ENCODE data around the gene PDE11A.

Gene PDE11A

DNA sequence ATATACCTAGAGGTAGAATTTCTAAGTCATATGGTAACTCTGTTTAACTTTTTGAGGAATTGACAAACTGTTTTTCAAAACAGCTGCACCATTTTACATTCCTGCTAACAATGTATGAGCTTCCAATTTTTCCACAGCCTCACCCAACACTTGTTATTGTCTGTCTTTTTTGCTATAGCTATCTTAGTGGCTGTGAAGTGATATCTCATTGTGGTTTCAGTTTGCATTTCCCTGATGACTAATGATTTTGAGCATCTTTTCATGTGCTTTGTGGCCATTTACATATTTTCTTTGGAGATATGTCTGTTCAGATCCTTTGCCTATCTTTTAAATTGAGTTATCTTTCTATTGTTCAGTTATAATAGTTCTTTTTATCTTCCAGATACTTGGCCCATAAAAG lies 406.2 kb downstream of the PDE11A start:
- DNase-seq, result no peak
- Mint-ChIP-seq H3K27ac (no peak overlapping the region), H3K4me1 (peaks cover 56% of the 10 kb centered on the region), H3K36me3 (ENCODE audit: low read depth) (no peaks in the 10 kb centered on the region), H3K4me3 (no peak overlapping the region), H3K27me3 (ENCODE audit: low read depth, poor library complexity) (peaks cover 6% of the 10 kb centered on the region), H3K9me3 (no peaks in the 10 kb centered on the region)
- TF ChIP-seq, protein P1, sequence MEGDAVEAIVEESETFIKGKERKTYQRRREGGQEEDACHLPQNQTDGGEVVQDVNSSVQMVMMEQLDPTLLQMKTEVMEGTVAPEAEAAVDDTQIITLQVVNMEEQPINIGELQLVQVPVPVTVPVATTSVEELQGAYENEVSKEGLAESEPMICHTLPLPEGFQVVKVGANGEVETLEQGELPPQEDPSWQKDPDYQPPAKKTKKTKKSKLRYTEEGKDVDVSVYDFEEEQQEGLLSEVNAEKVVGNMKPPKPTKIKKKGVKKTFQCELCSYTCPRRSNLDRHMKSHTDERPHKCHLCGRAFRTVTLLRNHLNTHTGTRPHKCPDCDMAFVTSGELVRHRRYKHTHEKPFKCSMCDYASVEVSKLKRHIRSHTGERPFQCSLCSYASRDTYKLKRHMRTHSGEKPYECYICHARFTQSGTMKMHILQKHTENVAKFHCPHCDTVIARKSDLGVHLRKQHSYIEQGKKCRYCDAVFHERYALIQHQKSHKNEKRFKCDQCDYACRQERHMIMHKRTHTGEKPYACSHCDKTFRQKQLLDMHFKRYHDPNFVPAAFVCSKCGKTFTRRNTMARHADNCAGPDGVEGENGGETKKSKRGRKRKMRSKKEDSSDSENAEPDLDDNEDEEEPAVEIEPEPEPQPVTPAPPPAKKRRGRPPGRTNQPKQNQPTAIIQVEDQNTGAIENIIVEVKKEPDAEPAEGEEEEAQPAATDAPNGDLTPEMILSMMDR (IDR thresholded peaks at IDR 0.05), result no peak

DNA sequence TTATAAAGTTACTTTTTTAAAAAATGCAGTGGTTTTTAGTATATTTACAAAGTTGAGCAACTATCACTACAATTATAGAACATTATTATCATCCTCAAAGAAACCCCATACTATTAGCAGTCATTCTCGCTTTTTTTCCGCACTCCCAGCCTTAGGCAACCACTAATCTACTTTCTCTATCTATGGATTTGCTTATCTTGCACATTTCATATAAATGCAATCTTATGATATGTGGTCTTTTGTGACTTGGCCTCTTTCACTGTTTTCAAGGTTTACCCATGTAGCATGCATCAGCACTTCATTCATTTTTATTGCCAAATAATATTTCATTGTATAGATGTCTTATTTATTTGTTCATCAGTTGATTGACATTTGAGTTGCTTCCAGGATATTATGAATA lies 406.6 kb downstream of the PDE11A start:
- TF ChIP-seq, protein P1 (IDR thresholded peaks at IDR 0.05), result no peak
- peaks cover 6% of the 10 kb centered on the region for H3K27me3 Mint-ChIP-seq (ENCODE audit: low read depth, poor library complexity)
- H3K9me3 Mint-ChIP-seq, result no peaks in the 10 kb centered on the region
- no peak overlapping the region for H3K4me3 Mint-ChIP-seq
- peaks cover 56% of the 10 kb centered on the region for H3K4me1 Mint-ChIP-seq
- no peaks in the 10 kb centered on the region for H3K36me3 Mint-ChIP-seq (ENCODE audit: low read depth)
- DNase-seq, result no peak
- H3K27ac Mint-ChIP-seq, result no peak overlapping the region

DNA sequence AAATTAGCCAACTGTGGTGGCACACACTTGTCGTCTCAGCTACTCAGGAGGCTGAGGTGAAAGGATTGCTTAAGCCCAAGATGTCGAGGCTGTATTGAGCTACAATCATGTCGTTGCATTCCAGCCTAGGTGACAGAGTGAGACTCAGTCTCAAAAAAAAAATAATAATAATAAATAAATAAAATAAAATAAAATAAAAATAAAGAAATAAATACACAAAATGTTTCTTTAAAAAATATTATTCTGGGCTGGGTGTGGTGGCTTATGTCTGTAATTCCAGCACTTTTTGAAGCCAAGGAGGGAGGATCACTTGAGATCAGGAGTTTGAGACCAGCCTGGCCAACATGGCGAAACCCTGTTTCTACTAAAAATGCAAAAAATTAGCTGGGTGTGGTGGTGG lies 407.2 kb downstream of the PDE11A start:
- TF ChIP-seq, protein P1 (IDR thresholded peaks at IDR 0.05), result no peak
- H3K4me3 Mint-ChIP-seq, result no peak overlapping the region
- peaks cover 56% of the 10 kb centered on the region for H3K4me1 Mint-ChIP-seq
- no peak for DNase-seq
- H3K27ac Mint-ChIP-seq, result no peak overlapping the region
- H3K9me3 Mint-ChIP-seq, result no peaks in the 10 kb centered on the region
- H3K36me3 Mint-ChIP-seq (ENCODE audit: low read depth), result no peaks in the 10 kb centered on the region
- H3K27me3 Mint-ChIP-seq (ENCODE audit: low read depth, poor library complexity), result peaks cover 6% of the 10 kb centered on the region

DNA sequence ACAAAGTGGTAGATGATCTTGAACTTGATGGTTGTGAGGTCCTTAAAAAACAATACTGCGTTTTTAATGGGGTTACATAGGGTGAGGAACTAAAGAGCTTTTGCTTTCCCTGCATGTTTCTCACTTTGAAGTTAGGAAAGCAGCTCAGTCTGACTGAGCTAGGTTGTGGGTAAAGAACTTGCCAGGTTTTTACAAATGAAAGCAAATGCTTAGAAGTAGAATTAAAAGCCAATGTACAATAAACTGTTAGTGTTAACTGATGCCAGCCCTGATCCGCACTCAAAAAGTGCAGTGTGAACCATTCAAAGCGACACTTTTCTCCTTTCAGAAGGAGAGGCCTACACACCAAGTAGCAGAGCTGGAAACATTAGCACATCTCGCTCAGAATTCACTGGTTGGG lies 409.7 kb downstream of the PDE11A start:
- H3K9me3 Mint-ChIP-seq, result no peaks in the 10 kb centered on the region
- TF ChIP-seq, protein P1 (IDR thresholded peaks at IDR 0.05), result no peak
- peaks cover 58% of the 10 kb centered on the region for H3K4me1 Mint-ChIP-seq
- peak overlapping the region; percentile 93 for H3K27ac Mint-ChIP-seq
- H3K4me3 Mint-ChIP-seq, result no peak overlapping the region
- H3K36me3 Mint-ChIP-seq (ENCODE audit: low read depth), result no peaks in the 10 kb centered on the region
- no peak for DNase-seq
- peaks cover 6% of the 10 kb centered on the region for H3K27me3 Mint-ChIP-seq (ENCODE audit: low read depth, poor library complexity)

DNA sequence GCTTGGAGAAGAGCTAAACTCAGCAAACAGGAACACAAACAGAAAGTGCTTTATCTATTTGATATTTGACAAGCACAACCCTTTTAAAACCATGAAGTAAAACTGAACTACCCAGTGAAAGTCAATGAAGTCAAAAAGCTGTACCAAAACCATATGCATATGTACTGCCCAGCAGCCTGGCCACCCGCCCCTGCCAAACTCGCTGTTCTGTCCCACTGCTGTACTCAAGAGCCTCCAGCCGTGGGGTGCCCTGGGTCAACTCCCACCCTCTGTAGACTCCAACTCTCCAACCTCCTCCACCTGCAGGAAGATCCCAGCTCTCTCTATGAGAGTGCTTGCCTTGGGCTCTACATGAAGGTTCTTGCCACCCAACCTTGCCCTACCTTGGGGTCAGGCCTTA lies 411.8 kb downstream of the PDE11A start:
- Mint-ChIP-seq H3K4me1 (peaks cover 61% of the 10 kb centered on the region), H3K9me3 (no peaks in the 10 kb centered on the region), H3K36me3 (ENCODE audit: low read depth) (no peaks in the 10 kb centered on the region), H3K27me3 (ENCODE audit: low read depth, poor library complexity) (peaks cover 6% of the 10 kb centered on the region), H3K4me3 (no peak overlapping the region), H3K27ac (peak overlapping the region; percentile 34)
- DNase-seq, result no peak
- TF ChIP-seq, protein P1 (IDR thresholded peaks at IDR 0.05), result no peak

DNA sequence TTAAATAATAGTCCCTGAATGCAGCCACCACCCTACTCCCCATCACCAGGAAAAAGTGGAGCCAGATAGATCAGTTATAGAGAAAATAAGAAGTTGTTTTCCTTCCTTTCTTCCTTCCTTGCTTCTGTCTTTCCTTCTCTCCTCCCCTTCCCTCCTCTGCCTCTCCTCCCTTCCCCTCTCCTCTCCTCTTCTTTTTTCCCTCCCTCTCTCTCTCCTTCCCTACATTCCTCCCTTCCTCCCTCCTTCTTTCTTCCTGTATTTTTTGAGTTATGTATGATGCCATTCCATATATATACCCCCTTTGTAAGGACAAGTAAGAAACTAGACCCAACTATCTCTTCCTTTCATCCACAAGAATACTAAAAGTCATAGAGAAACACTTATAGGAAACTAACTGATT lies 414.3 kb downstream of the PDE11A start:
- peaks cover 58% of the 10 kb centered on the region for H3K4me1 Mint-ChIP-seq
- no peaks in the 10 kb centered on the region for H3K9me3 Mint-ChIP-seq
- no peaks in the 10 kb centered on the region for H3K36me3 Mint-ChIP-seq (ENCODE audit: low read depth)

More for the DNA sequence above, 414.3 kb downstream of the PDE11A start:
- Mint-ChIP-seq H3K4me3 (no peak overlapping the region), H3K27ac (no peak overlapping the region), H3K27me3 (ENCODE audit: low read depth, poor library complexity) (peaks cover 3% of the 10 kb centered on the region)
- DNase-seq, result no peak
- TF ChIP-seq, protein P1 (IDR thresholded peaks at IDR 0.05), result no peak

Measured in nephron progenitor cell (in vitro differentiated cells).